BLaER1 (cell line): Measurements from ENCODE around the gene NKX2-1.

Source experiments
- H3K27ac ChIP-seq: shearing (Covaris generic); formaldehyde crosslinking; 2 replicates; pipeline ENCODE4 v1.8.1; 2022
- H3K27me3 ChIP-seq: shearing (Covaris generic); formaldehyde crosslinking; 2 replicates; pipeline ENCODE4 v1.8.1; 2022
- H3K36me3 ChIP-seq: shearing (Covaris generic); formaldehyde crosslinking; 2 replicates; pipeline ENCODE4 v1.8.1; 2022
- H3K4me1 ChIP-seq: shearing (Covaris generic); formaldehyde crosslinking; 2 replicates; pipeline ENCODE4 v1.8.1; 2022
- H3K4me2 ChIP-seq: shearing (Covaris generic); formaldehyde crosslinking; 2 replicates; pipeline ENCODE4 v1.8.1; 2022
- H3K4me3 ChIP-seq: shearing (Covaris generic); formaldehyde crosslinking; 2 replicates; pipeline ENCODE4 v1.8.1; 2022
- H3K9ac ChIP-seq: shearing (Covaris generic); formaldehyde crosslinking; 2 replicates; pipeline ENCODE4 v1.8.1; 2022
- H3K9me3 ChIP-seq: shearing (Covaris generic); formaldehyde crosslinking; 2 replicates; pipeline ENCODE4 v1.8.1; 2022
- H4K20me1 ChIP-seq: shearing (Covaris generic); formaldehyde crosslinking; 2 replicates; pipeline ENCODE4 v1.8.1; 2022
- Cebpa-rat ChIP-seq: shearing (Covaris generic); IDR thresholded peaks from 2 replicates; pipeline ENCODE4 v1.8.1; 2022

The NKX2-1 gene

GRCh38 chr14:36524874-36525745 is 5.1 kb upstream of the NKX2-1 start:
- Histone ChIP-seq H3K27me3 (no peaks in the 10 kb centered on the region), H3K27ac (no peak overlapping the region), H3K9me3 (peaks cover 57% of the 10 kb centered on the region), H3K4me1 (no peaks in the 10 kb centered on the region), H3K4me3 (no peak overlapping the region), H4K20me1 (no peaks in the 10 kb centered on the region), H3K4me2 (no peak overlapping the region), H3K36me3 (no peaks in the 10 kb centered on the region), H3K9ac (no peak overlapping the region)
- no peak for TF ChIP-seq Cebpa-rat

GRCh38 chr14:36524220-36524837 is 4.3 kb upstream of the NKX2-1 start:
- TF ChIP-seq Cebpa-rat: no peak
- Histone ChIP-seq H3K36me3 (no peaks in the 10 kb centered on the region), H3K9ac (no peak overlapping the region), H3K4me3 (no peak overlapping the region), H3K27ac (no peak overlapping the region), H3K27me3 (no peaks in the 10 kb centered on the region), H3K4me2 (no peak overlapping the region), H3K4me1 (no peaks in the 10 kb centered on the region), H3K9me3 (peaks cover 64% of the 10 kb centered on the region), H4K20me1 (no peaks in the 10 kb centered on the region)

DNA sequence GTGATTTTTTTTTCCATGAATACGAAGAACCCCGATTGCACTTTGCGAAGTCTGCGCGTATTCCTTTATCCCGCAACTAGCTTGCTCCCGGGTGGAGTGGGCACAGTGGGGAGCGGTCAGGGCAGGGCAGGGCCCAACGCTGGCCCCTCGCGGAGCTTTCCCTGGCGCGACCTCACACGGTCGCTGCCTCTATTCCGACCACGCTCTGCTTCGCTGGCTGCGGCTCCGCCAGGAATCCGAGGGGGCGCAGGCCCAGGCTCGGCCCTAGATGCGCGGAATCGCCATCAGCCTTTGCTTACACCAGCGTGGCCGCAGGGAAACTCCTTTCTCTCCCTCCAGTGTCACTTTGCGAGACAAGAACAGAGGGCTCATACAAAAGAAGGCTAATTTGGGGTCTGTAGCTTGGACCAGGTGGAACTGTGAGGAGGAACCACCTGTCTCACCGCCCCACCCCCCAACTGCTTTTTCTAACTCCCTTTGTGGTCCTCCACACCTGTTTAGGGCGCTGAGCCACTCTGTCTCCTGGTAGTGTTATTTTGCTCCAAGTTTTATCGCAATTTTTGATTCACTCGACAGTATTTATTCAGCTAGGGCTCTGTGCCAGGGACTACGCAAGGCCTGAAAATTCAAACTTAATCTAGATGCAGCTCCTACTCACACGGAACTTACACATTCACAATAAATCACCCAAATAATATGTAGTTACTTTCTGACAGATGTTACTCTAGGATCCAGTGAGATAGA is 3.1 kb upstream of the NKX2-1 start:
- Histone ChIP-seq H3K27ac (no peak overlapping the region), H3K9ac (no peak overlapping the region), H3K4me3 (no peak overlapping the region), H3K4me2 (no peak overlapping the region), H3K27me3 (no peaks in the 10 kb centered on the region), H3K9me3 (peaks cover 76% of the 10 kb centered on the region), H4K20me1 (no peaks in the 10 kb centered on the region), H3K36me3 (no peaks in the 10 kb centered on the region), H3K4me1 (no peaks in the 10 kb centered on the region)
- TF ChIP-seq Cebpa-rat: no peak

DNA sequence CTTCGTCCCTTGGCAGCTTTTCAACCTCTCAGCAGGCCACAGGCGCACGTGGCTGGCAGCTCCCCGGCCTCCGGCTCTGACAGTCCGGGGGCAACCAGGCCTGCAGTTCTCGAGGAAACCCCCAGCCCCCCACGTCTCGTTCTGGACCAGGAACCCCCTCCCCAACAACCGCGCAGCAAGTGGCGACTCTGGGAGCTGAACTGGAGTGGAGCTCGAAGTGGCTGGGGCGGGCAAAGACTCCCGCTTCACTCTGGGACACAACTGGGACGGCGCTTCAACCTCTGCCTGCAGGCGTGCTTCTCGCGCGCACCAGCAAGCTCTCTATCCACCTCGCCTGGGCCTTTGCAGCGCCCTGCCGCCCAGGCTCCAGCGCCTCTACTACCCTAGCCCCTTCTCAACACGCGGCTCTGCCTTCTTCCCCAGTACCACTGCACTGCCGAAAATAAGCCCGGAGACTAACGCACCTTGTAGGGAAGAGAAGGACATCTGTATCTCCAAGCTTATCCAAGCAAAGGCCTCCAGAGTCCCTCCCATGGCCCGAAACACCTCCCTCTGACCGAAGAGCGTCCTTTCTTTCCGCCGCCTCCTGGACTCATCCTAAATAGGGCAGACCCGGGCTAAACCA is 2.4 kb upstream of the NKX2-1 start:
- no peak overlapping the region for H3K4me2 ChIP-seq
- H3K9me3 ChIP-seq: peaks cover 83% of the 10 kb centered on the region
- no peak overlapping the region for H3K4me3 ChIP-seq
- no peaks in the 10 kb centered on the region for H3K4me1 ChIP-seq
- H3K27ac ChIP-seq: no peak overlapping the region
- TF ChIP-seq Cebpa-rat: no peak
- H4K20me1 ChIP-seq: no peaks in the 10 kb centered on the region
- H3K36me3 ChIP-seq: no peaks in the 10 kb centered on the region
- no peaks in the 10 kb centered on the region for H3K27me3 ChIP-seq
- no peak overlapping the region for H3K9ac ChIP-seq

GRCh38 chr14:36521598-36522345 is 1.7 kb upstream of the NKX2-1 start:
- Histone ChIP-seq H3K4me1 (no peaks in the 10 kb centered on the region), H4K20me1 (no peaks in the 10 kb centered on the region), H3K9ac (no peak overlapping the region), H3K9me3 (peaks cover 90% of the 10 kb centered on the region), H3K4me3 (no peak overlapping the region), H3K27ac (no peak overlapping the region), H3K27me3 (no peaks in the 10 kb centered on the region), H3K36me3 (no peaks in the 10 kb centered on the region), H3K4me2 (no peak overlapping the region)
- TF ChIP-seq Cebpa-rat: no peak

DNA sequence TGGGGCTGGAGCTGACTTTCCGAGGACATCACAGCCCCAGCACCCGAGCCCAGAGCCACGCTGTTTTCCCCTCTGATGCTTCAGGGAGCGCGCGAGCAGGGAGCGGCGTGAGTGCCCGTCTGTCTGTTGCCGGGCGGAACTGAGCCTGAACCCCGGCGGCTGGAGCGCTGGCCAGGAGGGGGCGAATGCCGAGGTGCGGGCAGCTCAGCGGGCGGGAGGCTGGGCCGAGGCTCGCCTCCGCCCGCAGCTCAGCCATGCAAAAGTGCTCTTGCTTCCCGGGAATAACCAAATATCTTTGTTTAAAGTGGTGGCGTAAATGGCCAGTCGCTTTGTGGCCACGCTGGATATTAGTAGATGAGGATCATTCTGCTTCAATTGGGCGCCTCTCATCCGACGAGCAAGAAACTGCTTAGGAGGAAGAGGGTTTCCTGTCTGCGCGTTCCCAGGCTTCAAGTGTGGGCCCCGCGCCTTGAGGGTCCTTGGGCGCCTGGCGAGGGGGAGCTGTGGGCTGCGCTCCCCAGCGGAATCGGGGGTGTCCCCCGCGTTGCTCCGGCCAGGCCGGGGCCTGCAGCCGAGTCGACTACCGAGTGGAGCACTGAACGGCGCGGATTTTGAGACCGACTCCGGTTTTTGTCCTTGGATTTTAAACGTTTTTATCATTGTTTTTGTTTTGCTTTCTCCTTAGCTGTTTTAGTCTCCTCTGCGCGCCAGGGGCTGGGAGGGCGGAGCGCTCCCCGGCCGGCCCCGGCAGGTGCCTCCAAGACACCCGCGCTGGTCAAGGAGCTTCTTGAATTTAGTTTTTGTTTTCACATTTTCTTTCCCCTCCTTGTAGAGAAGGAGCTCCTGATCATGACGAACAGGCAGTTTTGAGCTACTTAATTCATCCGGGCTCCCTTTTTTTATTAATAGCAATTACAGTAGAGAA is 831 bp upstream of the NKX2-1 start:
- Histone ChIP-seq H3K4me2 (no peak overlapping the region), H3K4me3 (no peak overlapping the region), H3K36me3 (no peaks in the 10 kb centered on the region), H3K9me3 (peaks cover 93% of the 10 kb centered on the region), H4K20me1 (no peaks in the 10 kb centered on the region), H3K27me3 (no peaks in the 10 kb centered on the region), H3K4me1 (no peaks in the 10 kb centered on the region), H3K9ac (no peak overlapping the region), H3K27ac (no peak overlapping the region)
- TF ChIP-seq Cebpa-rat: no peak

GRCh38 chr14:36518586-36519430 is 1.2 kb downstream of the NKX2-1 start:
- no peak overlapping the region for H3K4me2 ChIP-seq
- no peak overlapping the region for H3K9ac ChIP-seq
- no peaks in the 10 kb centered on the region for H3K27me3 ChIP-seq

More at GRCh38 chr14:36518586-36519430, 1.2 kb downstream of the NKX2-1 start:
- peaks cover 88% of the 10 kb centered on the region for H3K9me3 ChIP-seq
- TF ChIP-seq Cebpa-rat: no peak
- H4K20me1 ChIP-seq: no peaks in the 10 kb centered on the region
- H3K27ac ChIP-seq: no peak overlapping the region
- H3K36me3 ChIP-seq: no peaks in the 10 kb centered on the region
- H3K4me3 ChIP-seq: no peak overlapping the region
- H3K4me1 ChIP-seq: no peaks in the 10 kb centered on the region
